IMR-90 (cell line): ENCODE measurements around the gene TAGLN3. TPM values are rescaled to one million over a fixed set of nuclear protein-coding genes. Genes with fewer than 3 reads are reported as not detected.

Source experiments
- ATAC-seq: fragments of 200-7000 bp; cut with Tn5 transposase; 2 replicates; pipeline ENCODE4 v1.9.1; 2020; ENCODE audit warnings: low read depth, mild to moderate bottlenecking, moderate library complexity
- BruUV-seq: library from RNA; stranded (reverse); fragments of 400-500 nt; replicated peaks from 2 replicates; lab custom pipeline; 2021; lab: Mats Ljungman, UMichigan
- CTCF ChIA-PET: fragments of 300-600 bp; formaldehyde crosslinking; extraction: SDS; loops from one replicate; lab custom pipeline; 2021; ENCODE audit warnings: antibody characterized with exemption; lab: Yijun Ruan, JAX
- POLR2A ChIA-PET: fragments of 300-600 bp; sonication (Branson Sonifier 250); formaldehyde crosslinking; loops from one replicate; lab custom pipeline; 2022; ENCODE audit warnings: antibody characterized with exemption; ENCODE audit not compliant: unreplicated experiment; lab: Charles Lee
- DNase-seq: peaks from one replicate; pipeline ENCODE4 v3.0.0; 2013
- H2AFZ ChIP-seq: replicated peaks from 2 replicates; pipeline ENCODE3; 2013; ENCODE audit warnings: low read length, mild to moderate bottlenecking; ENCODE audit not compliant: poor library complexity
- H2AK5ac ChIP-seq: 2 replicates; pipeline ENCODE4 v1.6.1; 2013; ENCODE audit warnings: low read depth, low read length, inconsistent platforms
- H2AK9ac ChIP-seq: replicated peaks from 2 replicates; pipeline ENCODE3; 2013; ENCODE audit warnings: mild to moderate bottlenecking, low read depth, low read length, moderate library complexity; ENCODE audit not compliant: poor library complexity
- H2BK120ac ChIP-seq: 2 replicates; pipeline ENCODE4 v1.6.1; 2013; ENCODE audit warnings: low read depth, low read length, inconsistent platforms
- H2BK15ac ChIP-seq: 3 replicates; pipeline ENCODE4 v1.6.1; 2013; ENCODE audit warnings: low read depth, low read length, inconsistent platforms
- H2BK20ac ChIP-seq: 2 replicates; pipeline ENCODE4 v1.6.1; 2013; ENCODE audit warnings: low read depth, mild to moderate bottlenecking, inconsistent platforms, low read length, moderate library complexity
- H2BK5ac ChIP-seq: 2 replicates; pipeline ENCODE4 v1.6.1; 2013; ENCODE audit warnings: mild to moderate bottlenecking, low read depth, low read length, inconsistent platforms; ENCODE audit not compliant: poor library complexity, severe bottlenecking
- H3K14ac ChIP-seq: replicated peaks from 2 replicates; pipeline ENCODE4 v1.6.1; 2013; ENCODE audit warnings: low read depth, low read length, inconsistent platforms
- H3K18ac ChIP-seq: 2 replicates; pipeline ENCODE4 v1.6.1; 2013; ENCODE audit warnings: low read depth, low read length, control low read depth
- H3K23ac ChIP-seq: 2 replicates; pipeline ENCODE4 v1.6.1; 2013; ENCODE audit warnings: low read depth, low read length, inconsistent platforms
- H3K27ac ChIP-seq: 2 replicates; pipeline ENCODE4 v1.5.1; 2013; ENCODE audit warnings: mild to moderate bottlenecking, control low read depth, low read length; ENCODE audit not compliant: insufficient read depth
- H3K27me3 ChIP-seq: 2 replicates; pipeline ENCODE4 v1.6.1; 2013; ENCODE audit warnings: low read length; ENCODE audit not compliant: control insufficient read depth, insufficient read depth
- H3K36me3 ChIP-seq: 2 replicates; pipeline ENCODE4 v1.6.1; 2013; ENCODE audit warnings: low read length, mixed read lengths; ENCODE audit not compliant: control insufficient read depth, insufficient read depth
- H3K4ac ChIP-seq: 2 replicates; pipeline ENCODE4 v1.6.1; 2013; ENCODE audit warnings: low read depth, low read length, inconsistent platforms
- H3K4me1 ChIP-seq: 2 replicates; pipeline ENCODE4 v1.6.1; 2013; ENCODE audit warnings: low read length, mixed read lengths; ENCODE audit not compliant: control insufficient read depth, insufficient read depth
- H3K4me2 ChIP-seq: 2 replicates; pipeline ENCODE4 v1.6.1; 2013; ENCODE audit warnings: low read depth, mild to moderate bottlenecking, control low read depth, low read length, moderate library complexity
- H3K4me3 ChIP-seq: 2 replicates; pipeline ENCODE4 v1.5.1; 2013; ENCODE audit warnings: low read depth, mild to moderate bottlenecking, control low read depth, low read length, moderate library complexity; ENCODE audit not compliant: insufficient read depth
- H3K56ac ChIP-seq: 2 replicates; pipeline ENCODE4 v1.6.1; 2013; ENCODE audit warnings: low read length, inconsistent platforms; ENCODE audit not compliant: insufficient read depth; ENCODE audit errors: extremely low read depth
- H3K79me1 ChIP-seq, 2 experiments: 2 replicates each; pipeline ENCODE4 v1.6.1; 2013; ENCODE audit warnings: low read length in 2 of 2, inconsistent platforms in 1 of 2, low read depth in 1 of 2
- H3K9ac ChIP-seq: 2 replicates; pipeline ENCODE4 v1.6.1; 2013; ENCODE audit warnings: low read depth, low read length, control low read depth
- H3K9me1 ChIP-seq: 2 replicates; pipeline ENCODE4 v1.6.1; 2013; ENCODE audit warnings: low read length, inconsistent platforms; ENCODE audit not compliant: insufficient read depth
- H3K9me3 ChIP-seq: 2 replicates; pipeline ENCODE4 v1.6.1; 2013; ENCODE audit warnings: low read length; ENCODE audit not compliant: control insufficient read depth, insufficient read depth
- H4K20me1 ChIP-seq: 2 replicates; pipeline ENCODE4 v1.6.1; 2013; ENCODE audit warnings: low read length, inconsistent platforms; ENCODE audit not compliant: insufficient read depth
- H4K5ac ChIP-seq: 2 replicates; pipeline ENCODE4 v1.6.1; 2013; ENCODE audit warnings: mild to moderate bottlenecking, low read depth, low read length, control low read depth
- H4K8ac ChIP-seq, 2 experiments: 2 replicates each; pipeline ENCODE4 v1.6.1; 2013; ENCODE audit warnings: low read depth in 2 of 2, low read length in 2 of 2, control low read depth in 1 of 2, inconsistent platforms in 1 of 2
- H4K91ac ChIP-seq: 2 replicates; pipeline ENCODE4 v1.6.1; 2013; ENCODE audit warnings: low read depth, low read length, inconsistent platforms; ENCODE audit not compliant: insufficient read depth
- CEBPB ChIP-seq: IDR thresholded peaks from 2 replicates; pipeline ENCODE4 v1.6.1; 2012; ENCODE audit warnings: low read depth, low read length, improper control_type of control experiment
- WGBS, 2 experiments: methylation state at CpG; one replicate each; pipeline versions ENCODE4 v1.1.5 to v1.1.7; 2013; ENCODE audit warnings: missing lambda C conversion rate in 2 of 2; ENCODE audit not compliant: insufficient read length in 1 of 2; ENCODE audit errors: extremely low coverage in 2 of 2; 5-methylcytosine and 5-hydroxymethylcytosine counted together
- dilution Hi-C: fragments of 300-500 bp; cut with HindIII; formaldehyde crosslinking; loops from one replicate; pipeline ENCODE4 v1.14.3; 2018; ENCODE audit warnings: low sequenced_read_pairs; ENCODE audit not compliant: unreplicated experiment
- in situ Hi-C: fragments of 300-500 bp; cut with MboI; formaldehyde crosslinking; loops from 3 replicates; pipeline ENCODE4 v1.14.3; 2019; ENCODE audit warnings: low sequenced_read_pairs, inconsistent platforms, mixed read lengths
- intact Hi-C: fragments of 100-400 bp; cut with micrococcal nuclease; formaldehyde crosslinking; loops from 2 replicates; pipeline ENCODE4 v1.10.0; 2022
- polyA plus RNA-seq, 3 experiments: library from polyadenylated mRNA; depleted of rRNA; stranded (reverse); fragments of >200 nt; gene quantifications; 2 replicates each; pipeline ENCODE4 v1.2.3, GENCODE V29; 2012; ENCODE audit warnings: low replicate concordance in 1 of 3
- total RNA-seq: library from RNA; depleted of rRNA; stranded (reverse); fragments of >200 nt; gene quantifications from 2 replicates; pipeline ENCODE4 v1.2.3, GENCODE V29; 2012
- TF ChIP-seq, protein P1 (sequence below): fragments of 150-350 bp; IDR thresholded peaks from 2 replicates; pipeline ENCODE4 v1.6.1; 2016; ENCODE audit warnings: low read depth, mild to moderate bottlenecking, low read length, moderate library complexity, borderline replicate concordance

TAGLN3 gene
- total and polyA plus RNA-seq, 2 of the 4 experiments (the other 2 are of a cell fraction) = 3.2 to 7.7 TPM

DNA sequence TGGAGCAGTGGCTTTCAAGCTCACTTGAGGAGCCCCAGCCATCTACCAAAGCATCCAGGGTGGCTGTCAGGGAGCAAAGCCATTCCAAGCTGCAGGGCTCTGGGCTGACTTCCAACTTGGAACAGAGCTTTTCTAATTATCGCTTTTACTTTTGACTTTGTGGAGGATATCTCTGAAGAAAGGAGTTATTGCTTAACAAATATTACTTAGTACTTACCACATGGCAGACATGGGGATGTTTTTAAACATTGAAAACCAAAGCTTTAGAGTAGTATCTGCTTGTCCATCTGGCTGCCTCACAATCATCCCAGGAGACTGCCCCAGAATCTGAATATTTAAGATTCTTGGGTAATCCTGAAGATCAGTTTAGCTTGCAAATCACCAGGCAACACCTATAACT, 8.9 kb downstream of the TAGLN3 start:
- intact Hi-C loops (no loop called here), in situ Hi-C loops (no loop called here), dilution Hi-C loops (no loop called here)
- Histone ChIP-seq H3K27me3 (no peaks in the 10 kb centered on the region), H2BK120ac (no peak overlapping the region), H3K9me3 (no peaks in the 10 kb centered on the region), H2BK15ac (no peak overlapping the region), H3K9me1 (0 out of 2 replicates have a peak, but pooled peaks cover 3% of the 10 kb centered on the region), H4K5ac (no peak overlapping the region), H3K23ac (0 out of 2 replicates have a peak overlapping the region, but pooled peaks have one; percentile 2), H3K18ac (no peak overlapping the region), H2AFZ (no peak overlapping the region), H3K4me1 (peaks cover 8% of the 10 kb centered on the region), H3K56ac (no peak overlapping the region), H3K27ac (no peak overlapping the region), H2BK5ac (no peak overlapping the region), H4K8ac (no peak overlapping the region), H2AK9ac (no peak overlapping the region), H3K79me1 (no peaks in the 10 kb centered on the region), H4K20me1 (no peaks in the 10 kb centered on the region), H3K9ac (no peak overlapping the region), H2BK20ac (no peak overlapping the region), H4K91ac (no peak overlapping the region), H3K14ac (no peak overlapping the region), H3K4me2 (no peak overlapping the region), H2AK5ac (no peak overlapping the region), H3K4ac (no peak overlapping the region), H3K4me3 (no peak overlapping the region), H3K36me3 (no peaks in the 10 kb centered on the region)
- ATAC-seq = peak; percentile 74
- peak; percentile 50 for DNase-seq
- CTCF ChIA-PET = interaction anchor here (0.7 to 1.4 kb wide), 3 partner anchors 9 to 430 kb away, joined by 3 to 4 read pairs (median 3); no protein-coding TSS in a partner anchor
- BruUV-seq = no TSS peak
- POLR2A ChIA-PET = interaction anchor here (0.7 kb wide), 1 partner anchor 147 kb away, joined by 4 read pairs; no protein-coding TSS in a partner anchor
- WGBS, 2 experiments = no CpG with 5 or more reads among the region's 1 CpG
- TF ChIP-seq, protein P1, sequence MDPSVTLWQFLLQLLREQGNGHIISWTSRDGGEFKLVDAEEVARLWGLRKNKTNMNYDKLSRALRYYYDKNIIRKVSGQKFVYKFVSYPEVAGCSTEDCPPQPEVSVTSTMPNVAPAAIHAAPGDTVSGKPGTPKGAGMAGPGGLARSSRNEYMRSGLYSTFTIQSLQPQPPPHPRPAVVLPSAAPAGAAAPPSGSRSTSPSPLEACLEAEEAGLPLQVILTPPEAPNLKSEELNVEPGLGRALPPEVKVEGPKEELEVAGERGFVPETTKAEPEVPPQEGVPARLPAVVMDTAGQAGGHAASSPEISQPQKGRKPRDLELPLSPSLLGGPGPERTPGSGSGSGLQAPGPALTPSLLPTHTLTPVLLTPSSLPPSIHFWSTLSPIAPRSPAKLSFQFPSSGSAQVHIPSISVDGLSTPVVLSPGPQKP = no peak
- TF ChIP-seq CEBPB = peak; percentile 9; the same call in 1 of the 2 replicates
